GM19438 (cell line): ENCODE measurements around the gene EPB41L2.
"Not testable (repeated sequence)": the region's sequence is repeated elsewhere in the genome, so short reads cannot be mapped to it uniquely, and the experiment has no call there.

Source experiments
- ATAC-seq: cut with Tn5 transposase; IDR thresholded peaks from one replicate; pipeline ENCODE4 v1.9.1; 2021; ENCODE audit warnings: low read depth; ENCODE audit not compliant: unreplicated experiment

Gene EPB41L2

DNA sequence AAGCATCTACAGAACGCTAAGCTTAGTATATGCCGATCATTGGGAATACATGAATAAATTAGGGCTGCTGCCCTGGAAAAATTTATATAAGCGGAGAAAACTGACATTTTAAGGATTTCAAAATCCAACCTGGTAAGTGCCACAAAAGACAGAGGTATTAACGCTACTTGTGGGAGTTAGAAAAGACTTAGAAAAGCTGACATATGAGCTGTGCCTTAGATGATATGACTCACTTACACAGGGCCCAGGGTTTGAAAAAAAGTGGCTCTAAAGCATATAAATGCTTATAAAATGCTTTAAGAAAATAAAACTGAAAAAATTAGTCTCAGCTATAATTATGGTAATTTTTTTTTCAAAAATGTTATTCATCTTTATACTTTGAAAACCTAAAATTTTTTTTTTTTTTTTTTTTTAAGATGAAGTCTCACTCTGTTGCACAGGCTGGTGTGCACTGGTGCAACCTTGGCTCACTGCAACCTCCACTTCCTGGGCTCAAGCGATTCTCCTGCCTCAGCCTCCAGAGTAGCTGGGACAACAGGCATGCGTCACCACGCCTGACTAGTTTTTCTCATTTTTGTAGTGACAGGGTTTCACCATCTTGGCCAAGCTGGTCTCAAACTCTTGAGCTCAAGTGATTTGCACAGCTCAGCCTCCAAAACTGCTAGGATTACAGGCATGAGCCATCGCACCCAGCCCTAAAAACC, 25.7 kb downstream of the EPB41L2 start:
- ATAC-seq, result no peak

DNA sequence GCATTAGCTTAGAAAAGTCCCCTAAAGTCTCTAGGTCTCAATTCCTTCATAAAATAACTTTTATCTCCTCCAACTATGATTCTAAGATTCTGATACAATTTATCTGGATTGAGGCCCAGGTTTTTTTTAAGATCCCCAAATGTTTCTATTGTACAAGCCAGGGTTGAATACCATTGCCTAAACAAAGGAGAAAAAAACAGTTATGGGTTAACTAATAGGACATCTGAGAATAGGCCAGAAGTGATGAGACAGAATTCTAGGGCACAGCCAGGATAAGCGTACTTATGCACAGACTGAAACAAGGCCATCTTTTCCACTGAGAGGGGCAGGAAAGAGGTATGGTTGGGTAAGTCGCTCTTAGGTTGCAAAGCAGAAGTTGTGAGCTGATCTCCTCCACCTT, 26.4 kb downstream of the EPB41L2 start:
- no peak for ATAC-seq

DNA sequence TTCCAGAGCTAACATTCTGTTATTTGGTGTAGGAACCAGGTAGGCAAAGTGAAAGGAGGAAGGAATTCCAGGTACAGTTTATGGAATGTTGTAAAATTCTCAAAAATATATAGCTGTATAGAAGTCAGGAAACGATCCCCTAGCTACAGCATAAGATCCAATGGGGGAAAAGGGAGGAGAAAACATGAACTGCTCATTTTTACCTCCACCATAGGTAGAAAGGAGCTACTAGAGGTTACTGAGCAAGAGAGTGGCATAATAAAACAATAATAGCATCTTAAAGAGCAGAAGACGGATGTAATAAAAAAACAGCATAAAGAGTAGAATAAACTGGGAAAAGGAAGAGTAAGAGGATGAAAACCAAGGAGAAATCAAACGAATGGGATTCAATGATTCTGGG, 26.9 kb downstream of the EPB41L2 start:
- ATAC-seq, result no peak

DNA sequence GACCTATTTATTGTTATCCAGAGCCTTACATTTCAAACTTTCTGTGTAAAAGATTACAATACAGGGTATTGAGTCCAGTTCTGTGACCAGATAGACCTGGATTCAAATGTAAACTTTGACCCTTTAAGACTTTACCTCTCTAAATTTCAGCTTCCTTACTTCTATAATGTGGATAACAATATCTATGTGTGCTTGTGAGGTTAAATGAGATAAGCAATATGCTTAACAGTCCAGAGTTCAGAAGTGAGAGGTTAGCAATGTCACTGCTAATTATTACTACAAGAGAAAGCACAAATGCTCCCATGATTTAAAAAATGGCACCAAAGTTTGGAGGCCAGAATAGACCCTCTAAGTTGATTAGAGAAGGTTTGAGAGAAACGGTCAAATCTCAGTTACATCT, 27.5 kb downstream of the EPB41L2 start:
- no peak for ATAC-seq

DNA sequence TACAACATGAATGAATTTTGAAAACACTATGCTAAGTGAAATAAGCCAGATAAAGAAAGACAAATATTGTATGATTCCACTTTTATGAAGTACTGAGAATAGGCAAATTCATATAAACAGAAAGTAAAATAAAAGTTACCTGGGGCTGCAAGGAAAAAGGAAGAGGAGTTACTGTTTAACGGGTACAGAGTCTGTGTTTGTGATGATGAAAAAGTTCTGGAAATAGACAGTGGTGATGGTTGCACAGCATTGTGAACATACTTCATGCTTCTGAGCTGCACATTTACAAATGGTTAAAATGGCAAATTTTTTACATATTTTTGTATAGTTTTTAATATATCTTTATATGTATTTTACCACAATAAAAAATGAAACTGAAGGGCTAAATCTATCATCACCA, 29.4 kb downstream of the EPB41L2 start:
- ATAC-seq, result no peak

DNA sequence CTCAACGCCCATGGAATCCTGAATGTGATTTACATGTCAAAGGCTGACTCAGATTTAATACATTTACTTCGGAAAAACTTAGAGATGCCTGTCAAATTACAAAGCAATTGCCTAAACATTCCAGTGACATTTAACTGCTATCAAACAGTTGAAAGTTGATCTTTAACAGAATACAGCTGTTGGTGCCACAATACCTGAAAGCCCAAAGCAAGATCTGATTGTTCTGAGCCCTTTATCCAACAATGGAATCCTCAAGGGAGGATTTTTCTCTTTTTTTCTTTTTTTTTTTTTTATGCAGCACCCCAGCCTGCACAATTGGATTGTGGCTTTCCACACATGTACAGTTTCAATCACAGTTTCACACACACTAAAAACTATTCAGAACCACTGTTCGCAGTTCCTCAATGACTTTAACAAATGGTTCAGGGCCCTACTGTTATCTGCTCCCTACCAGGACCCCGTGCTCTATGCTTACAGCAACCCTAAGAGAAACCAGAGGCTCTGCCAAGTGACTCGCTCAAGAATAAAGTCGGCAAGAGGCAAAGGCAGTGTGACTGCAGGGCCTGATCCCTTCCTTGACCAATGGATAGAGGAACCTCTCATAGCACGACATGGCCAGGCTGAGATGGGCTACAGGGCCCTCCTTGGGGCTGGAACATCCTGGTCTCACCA, 33.3 kb downstream of the EPB41L2 start:
- peak; percentile 97 for ATAC-seq

DNA sequence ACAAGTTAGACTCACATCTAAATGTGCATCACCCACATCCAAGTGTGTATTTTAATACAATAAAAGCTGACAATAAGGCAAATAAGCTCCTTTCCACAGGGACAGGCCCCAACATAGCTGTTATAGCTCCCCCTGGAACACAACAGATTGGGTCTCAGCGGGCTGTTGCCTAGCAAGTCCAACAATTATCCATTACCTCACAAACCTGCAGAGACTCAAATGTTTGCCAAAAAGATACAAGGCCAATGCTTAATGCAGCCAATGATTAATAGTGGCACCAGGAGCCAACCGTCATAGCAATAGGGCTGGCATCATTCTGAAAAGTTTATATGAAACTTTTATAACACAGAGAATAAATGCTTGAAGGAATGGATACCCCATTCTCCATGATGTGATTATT, 35.7 kb downstream of the EPB41L2 start:
- no peak for ATAC-seq

DNA sequence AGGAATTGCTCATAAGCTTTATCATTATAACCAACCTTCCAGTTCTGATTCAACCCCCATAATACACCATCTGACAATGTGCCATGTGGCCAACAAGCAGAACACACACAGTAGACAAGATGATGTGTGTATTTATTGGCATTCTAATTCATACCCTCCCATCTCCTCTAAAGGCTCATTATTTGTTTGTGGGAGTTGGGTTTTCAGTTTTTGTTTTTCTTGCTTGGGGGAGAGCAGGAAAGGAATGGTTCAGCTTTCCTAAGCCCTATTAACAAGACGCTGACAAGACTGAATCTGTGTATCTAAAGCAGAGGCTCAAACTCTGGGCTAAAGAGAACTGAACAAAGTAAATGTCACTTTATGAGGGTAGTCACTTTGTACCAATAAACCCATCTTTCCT, 36.8 kb downstream of the EPB41L2 start:
- ATAC-seq, result no peak

DNA sequence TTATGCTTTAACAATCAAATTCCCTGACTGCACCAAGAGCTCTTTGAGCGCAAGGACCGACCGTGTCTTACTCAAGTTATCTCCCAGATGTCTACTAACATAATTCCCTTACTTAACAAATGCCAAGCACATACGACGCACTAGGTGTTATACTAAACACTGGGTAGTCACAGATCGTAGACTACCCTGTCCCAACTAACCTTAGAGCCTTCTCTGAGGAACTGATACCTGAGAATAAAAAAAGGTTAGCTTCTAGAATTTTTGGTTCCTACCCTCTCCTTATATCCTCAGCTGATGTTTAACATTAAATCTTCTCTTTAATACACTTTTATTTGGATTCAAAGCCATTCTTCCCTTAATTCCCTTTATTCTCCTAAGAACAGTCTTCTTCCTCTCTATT, 38.5 kb downstream of the EPB41L2 start:
- ATAC-seq, result no peak

DNA sequence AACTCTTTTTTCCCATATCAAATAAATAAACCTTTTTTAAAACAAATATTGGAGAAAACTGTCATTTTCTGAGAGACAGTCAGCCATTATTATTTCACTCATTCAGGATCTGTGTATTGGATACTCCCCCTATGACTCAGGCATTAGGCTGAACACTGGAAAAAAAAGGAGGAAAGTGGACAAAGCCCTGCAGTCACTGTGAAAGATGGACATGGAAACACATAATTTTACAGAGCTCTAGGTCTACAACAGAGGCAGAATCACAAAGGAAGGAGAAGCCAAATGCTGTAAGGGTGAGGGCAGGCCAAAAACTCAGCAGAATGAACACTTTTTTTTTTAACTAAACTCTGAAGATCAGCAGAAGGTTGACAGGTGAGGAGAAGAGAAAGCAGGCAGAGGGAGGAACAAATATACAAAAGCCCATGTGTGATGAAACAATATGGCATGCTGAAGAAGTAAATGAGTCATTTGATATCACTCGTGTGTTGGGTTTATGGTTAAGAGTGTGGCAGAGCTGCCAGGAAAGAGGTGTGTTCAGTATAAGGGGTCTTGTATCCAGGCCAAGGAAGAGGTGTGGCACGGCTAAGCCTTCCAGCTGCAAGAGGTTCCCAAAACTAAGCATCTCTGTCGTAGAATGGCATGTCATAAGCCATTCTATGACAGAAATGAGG, 39.1 kb downstream of the EPB41L2 start:
- no peak for ATAC-seq

DNA sequence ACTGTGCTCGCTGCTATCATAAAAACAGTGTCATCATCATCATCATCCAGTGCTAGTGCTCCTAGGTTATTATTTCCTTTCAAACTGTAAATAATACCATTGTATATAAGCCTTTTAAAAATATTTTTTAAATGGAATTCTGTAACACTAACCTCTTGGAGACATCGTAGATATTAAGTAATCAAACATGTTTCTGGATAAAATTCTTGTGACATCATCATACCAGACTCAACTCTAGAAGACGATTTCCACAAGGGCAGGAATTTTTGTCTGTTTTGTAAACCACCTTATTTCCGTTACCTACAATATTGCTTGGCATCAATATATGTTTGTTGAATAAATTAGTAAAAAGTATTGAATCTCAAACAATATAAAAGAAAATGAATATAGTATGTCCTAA, 40.4 kb downstream of the EPB41L2 start:
- ATAC-seq, result no peak

DNA sequence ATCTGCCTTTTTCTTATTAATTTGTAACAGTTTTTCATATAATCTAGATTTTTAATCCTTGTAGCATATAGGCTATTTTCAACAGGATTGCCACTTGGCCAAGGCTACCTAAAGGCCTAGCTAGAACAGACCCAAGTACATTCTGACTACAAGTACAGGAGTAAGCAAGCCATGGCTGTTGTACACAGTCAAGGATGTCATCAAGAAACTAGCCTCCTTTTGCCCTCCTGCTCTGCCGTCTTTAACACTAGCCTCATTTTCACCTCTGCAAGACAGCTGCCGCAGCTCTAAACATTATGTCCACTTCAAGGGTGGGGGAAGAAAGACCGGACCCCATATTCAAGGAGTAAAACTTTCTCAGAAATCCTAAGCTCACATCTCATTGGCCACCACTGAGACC, 45.1 kb downstream of the EPB41L2 start:
- ATAC-seq, result no peak

DNA sequence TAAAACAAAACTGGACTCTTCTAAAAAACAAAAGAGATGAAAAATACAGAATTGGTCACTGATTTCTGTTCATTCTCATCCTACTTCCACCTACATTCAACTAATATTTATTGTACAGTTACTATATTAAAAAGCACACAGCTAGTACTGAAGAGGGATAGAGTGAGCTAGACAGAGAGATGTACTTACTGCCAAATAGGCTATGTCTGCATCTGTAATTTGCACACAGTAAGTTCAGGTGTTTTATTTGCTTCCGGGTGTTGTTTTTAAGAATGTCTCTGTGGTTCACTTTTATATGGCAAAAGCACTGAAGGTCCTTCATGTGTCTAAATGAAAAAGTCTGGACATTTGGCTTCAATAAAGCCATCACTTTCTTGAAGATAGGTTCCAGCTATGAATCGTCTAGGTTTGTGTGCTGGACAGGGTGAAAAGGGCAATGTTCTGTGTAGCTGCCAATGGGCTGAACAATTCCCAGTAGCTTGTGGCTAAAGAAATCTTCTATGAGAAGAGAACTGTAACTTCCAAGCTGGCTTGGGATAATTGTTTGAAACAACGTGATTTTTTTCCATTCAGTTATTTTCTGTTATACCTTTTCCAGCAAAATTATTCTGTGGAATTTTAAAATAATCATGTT, 47.3 kb downstream of the EPB41L2 start:
- ATAC-seq, result no peak

DNA sequence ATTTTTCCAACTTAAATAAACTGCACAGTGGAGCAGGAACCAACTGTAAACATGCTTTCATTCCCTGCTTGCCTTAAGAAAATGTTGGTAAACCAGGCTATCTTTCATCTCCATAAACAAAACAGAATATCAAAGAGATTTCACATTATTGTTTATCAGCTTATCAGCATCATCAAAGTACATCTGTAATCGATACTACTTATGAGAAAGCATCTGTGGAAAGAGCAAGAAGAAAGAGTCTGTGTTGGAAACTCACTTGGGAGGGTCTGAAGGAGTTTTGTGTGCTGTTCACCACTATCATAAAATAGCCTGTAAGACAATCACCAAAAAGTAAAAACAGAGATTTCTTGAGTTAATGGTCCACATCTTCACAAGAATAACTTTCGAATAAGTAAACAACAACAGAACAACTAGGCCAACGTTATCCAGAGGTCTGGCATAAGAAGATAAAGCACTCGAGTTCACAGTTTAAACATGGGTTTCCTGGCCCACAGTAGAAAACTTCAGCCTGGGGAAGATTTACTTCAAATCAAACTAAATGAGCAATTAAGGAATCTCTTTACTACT, 47.9 kb downstream of the EPB41L2 start:
- ATAC-seq, result no peak

DNA sequence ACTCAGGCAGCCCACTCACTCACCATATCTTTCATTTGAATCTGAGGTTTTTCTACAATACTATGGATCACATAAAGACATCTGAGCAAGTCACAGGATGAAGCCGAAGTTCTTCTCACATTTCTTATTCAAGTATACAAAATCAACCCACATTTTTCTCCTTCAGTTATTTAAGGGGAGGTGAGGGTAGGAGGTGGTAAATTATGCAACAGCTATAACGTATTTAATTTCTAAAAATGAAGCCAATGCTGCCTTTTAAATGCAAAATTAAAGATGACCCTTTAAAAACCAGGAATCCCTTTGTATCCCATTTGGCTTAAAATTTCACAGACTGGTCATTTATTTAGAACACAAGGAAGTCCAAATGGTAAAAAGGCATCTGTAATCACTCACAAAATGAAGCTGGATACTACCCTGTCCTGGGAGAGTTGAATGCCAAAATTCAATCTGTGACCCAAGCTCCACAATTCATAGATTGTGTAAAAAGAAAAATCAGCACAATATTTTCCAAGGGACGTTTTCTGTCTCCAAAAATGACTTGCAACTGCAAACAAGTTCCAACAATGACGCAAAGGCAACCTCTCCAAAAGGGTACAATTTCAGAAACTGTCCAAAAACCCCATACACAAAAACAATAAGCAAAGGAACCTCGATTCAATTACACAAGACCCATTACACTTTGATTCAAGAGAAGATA, 48.8 kb downstream of the EPB41L2 start:
- ATAC-seq, result no peak

DNA sequence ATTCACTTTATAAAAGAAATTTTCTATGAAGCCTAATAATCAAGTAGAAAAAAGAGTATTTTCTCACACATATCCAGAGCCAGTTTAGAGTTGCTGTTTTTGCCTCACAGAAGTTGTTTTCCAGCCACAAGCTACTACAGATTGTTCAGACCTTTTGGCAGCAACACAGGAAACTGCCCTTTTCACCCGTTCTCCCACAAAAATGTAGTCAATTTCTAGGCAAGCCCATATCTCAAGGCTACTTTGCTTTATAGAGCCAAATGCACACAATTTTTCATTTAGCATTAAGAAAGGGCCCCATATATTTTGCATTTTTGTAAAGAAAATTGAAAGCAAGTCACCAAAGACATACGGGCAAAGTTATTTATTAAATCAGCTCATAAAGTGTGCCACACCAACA, 49.5 kb downstream of the EPB41L2 start:
- no peak for ATAC-seq

DNA sequence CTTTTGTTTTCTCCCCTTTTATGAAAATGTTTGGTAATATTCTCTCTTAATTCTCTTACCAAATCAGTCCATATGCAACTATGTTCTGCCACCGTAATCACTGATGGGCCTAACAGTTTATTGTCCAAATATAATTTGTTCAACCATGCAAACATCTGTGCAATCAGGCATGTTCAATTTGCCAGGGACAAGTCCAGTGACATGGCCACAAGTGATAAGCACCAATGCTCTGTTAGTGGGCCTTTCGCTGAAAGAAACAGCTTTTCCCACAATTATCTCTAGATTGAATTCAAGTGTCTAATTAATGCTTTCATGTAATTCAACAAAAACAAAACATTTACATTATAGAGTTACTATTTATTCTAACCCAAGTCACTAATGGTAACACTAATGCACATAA, 53.3 kb downstream of the EPB41L2 start:
- ATAC-seq, result no peak

DNA sequence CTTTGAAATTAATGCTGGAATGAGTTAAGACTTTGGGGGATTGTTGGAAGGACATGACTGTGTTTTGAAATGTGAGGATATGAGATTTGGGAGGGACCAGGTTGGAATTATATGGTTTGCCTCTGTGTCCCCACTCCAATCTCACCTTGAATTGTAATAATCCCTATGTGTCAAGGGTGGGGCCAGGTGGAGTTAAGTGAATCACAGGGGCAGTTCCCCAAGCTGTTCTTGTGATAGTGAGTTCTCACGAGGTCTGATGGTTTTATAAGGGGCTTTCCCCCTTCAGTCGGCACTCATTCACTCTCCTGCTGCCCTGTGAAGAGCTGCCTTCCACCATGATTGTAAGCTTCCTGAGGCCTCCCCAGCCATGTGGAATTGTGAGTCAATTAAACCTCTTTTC, 54.1 kb downstream of the EPB41L2 start:
- ATAC-seq, result not testable (repeated sequence)

DNA sequence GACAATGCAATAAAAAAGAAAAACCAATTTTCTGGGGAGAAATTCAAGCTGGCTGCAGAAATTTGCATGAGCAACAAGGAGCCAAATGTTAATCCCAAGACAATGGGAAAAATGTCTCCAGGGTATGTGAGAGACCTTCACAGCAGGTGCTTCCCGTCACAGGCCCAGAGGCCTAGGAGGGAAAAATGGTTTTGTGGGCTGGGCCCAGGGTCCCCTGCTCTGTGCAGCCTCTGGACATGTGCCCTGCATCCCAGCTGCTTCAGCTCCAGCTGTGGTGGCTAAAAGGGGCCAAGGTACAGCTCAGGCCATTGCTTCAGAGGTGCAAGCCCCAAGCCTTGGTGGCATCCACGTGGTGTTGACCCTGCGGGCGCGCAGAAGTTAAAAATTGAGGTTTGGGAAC, 55.1 kb downstream of the EPB41L2 start:
- not testable (repeated sequence) for ATAC-seq

DNA sequence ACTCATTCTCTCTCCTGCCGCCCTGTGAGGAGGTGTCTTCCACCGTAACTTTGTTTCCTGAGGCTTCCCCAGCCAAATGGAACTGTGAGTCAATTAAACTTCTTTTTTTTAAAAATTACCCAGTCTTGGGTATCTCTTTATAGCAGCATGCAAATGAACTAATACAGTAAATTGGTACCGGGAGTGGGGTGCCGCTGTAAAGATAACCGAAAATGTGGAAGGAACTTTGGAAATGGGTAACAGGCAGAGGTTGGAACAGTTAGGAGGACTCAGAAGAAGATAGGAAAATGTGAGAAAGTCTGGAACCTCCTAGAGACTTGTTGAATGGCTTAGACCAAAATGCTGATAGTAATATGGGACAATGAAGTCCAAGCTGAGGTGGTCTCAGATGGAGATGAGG, 55.8 kb downstream of the EPB41L2 start:
- no peak for ATAC-seq
